AG09309 (cell line): ENCODE results near the gene SORCS1.

Source experiments
- DNase-seq: peaks from one replicate; pipeline ENCODE4 v3.0.0-alpha.2; 2010; ENCODE audit warnings: low read depth
- H3K4me3 ChIP-seq: 2 replicates; pipeline ENCODE4 v1.5.1; 2011; ENCODE audit warnings: mild to moderate bottlenecking, low read depth, low read length, moderate library complexity; ENCODE audit not compliant: control insufficient read depth
- CTCF ChIP-seq: IDR thresholded peaks from 2 replicates; pipeline ENCODE4 v1.5.1; 2011; ENCODE audit warnings: mild to moderate bottlenecking, low read depth, low read length, inconsistent platforms; ENCODE audit not compliant: insufficient read depth, control insufficient read depth; ENCODE audit errors: missing control alignments

Gene SORCS1

GRCh38 chr10:106655636-106656035 lies 508.9 kb downstream of the SORCS1 start:
- TF ChIP-seq CTCF, result no peak
- H3K4me3 ChIP-seq, result no peak overlapping the region
- no peak for DNase-seq

- H3K4me3 ChIP-seq, result no peak overlapping the region
- TF ChIP-seq CTCF, result no peak
- DNase-seq, result no peak
Measured at GRCh38 chr10:106655165-106655564, 509.3 kb downstream of the SORCS1 start.

- no peak overlapping the region for H3K4me3 ChIP-seq
- DNase-seq, result no peak
- TF ChIP-seq CTCF, result no peak
Measured at GRCh38 chr10:106652279-106652678, 512.2 kb downstream of the SORCS1 start.

GRCh38 chr10:106648534-106649481 lies 515.7 kb downstream of the SORCS1 start:
- DNase-seq, result no peak
- no peak for TF ChIP-seq CTCF

GRCh38 chr10:106643473-106643872 lies 521.0 kb downstream of the SORCS1 start:
- no peak for DNase-seq
- no peak for TF ChIP-seq CTCF
- H3K4me3 ChIP-seq, result no peak overlapping the region

More at GRCh38 chr10:106648534-106649481, 515.7 kb downstream of the SORCS1 start:
- H3K4me3 ChIP-seq, result no peak overlapping the region

GRCh38 chr10:106637873-106638272 lies 526.6 kb downstream of the SORCS1 start:
- TF ChIP-seq CTCF, result no peak
- H3K4me3 ChIP-seq, result no peak overlapping the region
- DNase-seq, result no peak
